GM18502 (cell line): ENCODE results near the gene CDC5L.

ENCODE experiments used
- ATAC-seq: cut with Tn5 transposase; IDR thresholded peaks from one replicate; pipeline ENCODE4 v1.9.1; 2021; ENCODE audit warnings: mild to moderate bottlenecking; ENCODE audit not compliant: unreplicated experiment, poor library complexity

CDC5L gene

DNA sequence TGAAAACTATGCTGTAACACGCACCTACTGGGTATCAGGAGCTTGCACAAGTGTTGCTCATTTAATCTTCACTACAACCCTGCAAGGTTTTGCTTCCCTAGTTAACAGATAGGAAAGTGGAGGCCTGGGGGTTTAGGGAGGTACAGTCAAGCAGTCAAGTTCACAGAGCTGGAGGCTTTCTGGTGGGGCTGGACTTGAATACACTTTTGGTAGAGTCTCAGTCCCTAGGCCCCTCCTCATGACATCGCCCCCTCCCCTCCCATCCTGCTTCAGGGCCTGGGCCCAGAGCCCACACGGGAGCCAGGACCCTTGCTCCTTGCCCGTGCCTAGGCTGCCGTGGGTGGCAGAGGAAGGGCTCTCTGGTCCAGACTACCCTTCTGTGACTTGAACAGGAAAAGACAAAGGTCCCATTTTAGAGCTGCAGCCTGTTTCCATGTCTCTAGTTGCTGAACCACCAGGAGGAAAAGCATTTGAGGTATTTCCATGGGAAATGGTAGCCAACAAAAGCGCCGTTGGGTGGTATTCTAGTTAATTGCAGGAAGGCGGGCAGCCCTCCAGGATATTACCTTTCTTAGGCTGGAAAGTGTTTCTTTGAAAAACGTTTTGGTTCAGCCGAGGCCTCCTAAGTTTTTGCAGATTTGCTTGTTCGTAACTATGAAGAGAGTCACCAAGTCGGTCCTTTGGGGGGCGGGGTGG, 84.9 kb downstream of the CDC5L start:
- ATAC-seq, result no peak

GRCh38 chr6:44473393-44474189, 86.1 kb downstream of the CDC5L start:
- no peak for ATAC-seq

DNA sequence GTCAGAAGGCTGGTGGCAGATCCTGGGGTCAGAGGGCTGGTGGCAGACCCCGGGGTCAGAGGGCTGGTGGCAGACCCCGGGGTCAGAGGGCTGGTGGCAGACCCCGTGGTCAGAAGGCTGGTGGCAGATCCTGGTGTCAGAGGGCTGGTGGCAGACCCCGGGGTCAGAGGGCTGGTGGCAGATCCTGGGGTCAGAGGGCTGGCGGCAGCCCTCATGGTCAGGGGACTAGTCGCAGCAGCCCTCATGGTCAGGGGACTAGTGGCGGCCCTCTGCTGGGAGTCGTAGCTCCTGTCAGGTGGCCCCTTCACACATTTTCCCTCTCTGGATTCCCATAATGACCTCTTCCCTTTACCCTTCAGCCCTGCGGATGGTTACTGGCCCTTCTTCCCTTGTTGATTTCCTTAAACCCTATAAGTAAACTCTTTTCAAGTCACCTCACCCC, 86.7 kb downstream of the CDC5L start:
- ATAC-seq, result no peak

- ATAC-seq, result no peak
These were observed 87.1 kb downstream of the CDC5L start for GRCh38 chr6:44474643-44475042.

GRCh38 chr6:44475417-44475778, 87.9 kb downstream of the CDC5L start:
- ATAC-seq, result no peak

DNA sequence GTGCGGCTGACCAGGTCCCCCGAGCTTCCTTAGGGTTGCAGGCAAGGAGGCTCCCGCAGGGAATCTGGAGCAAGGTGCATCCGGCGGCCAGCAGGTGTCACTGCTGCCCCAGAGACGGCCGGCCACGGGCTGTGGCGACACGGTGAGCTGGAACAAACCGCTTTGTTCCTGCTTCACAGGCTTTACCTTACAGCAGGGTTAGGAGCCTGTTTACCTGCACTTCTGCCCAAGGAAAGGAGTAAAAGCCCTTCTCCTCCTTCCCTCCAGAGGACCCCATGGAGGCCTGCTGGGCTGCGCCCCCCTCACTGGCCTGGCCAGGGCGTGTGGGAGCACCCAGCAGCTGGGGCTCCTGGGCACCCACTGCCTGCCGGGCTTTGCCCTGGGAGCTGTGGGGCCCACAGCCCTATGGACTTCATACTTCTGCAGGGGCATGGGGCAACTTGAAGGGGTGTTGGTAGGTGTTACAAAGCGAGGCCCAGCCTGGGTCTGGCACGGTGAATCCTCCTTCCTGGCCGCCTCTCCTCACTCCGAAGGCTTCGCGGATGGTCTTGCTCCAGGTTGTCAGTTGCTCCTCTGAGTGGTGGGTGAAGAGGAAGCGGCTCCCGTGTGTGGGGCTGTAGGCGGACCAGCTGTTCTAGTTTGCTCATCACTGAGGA, 88.4 kb downstream of the CDC5L start:
- peak; percentile 71 for ATAC-seq

DNA sequence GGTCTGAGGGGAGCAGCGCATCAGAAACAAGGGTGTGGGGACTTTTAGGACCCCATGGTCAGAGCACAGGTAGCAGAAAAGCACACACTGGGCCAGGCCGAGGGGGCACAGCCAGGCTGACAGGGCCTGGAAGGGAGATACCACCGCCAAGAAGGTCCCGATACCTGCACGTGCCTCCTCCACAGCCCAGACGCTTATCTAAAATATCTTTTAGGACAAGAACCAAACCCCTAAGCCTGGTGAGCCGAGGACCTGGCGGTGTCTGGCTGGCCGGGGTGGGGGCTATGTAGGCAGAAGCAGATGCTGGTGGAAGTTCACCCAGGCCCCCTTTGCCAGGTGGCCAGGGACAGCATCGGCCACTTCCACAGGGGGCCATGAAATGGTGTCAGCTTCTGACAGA, 89.3 kb downstream of the CDC5L start:
- ATAC-seq, result no peak

- no peak for ATAC-seq
These were observed 89.9 kb downstream of the CDC5L start for GRCh38 chr6:44477293-44477894.

DNA sequence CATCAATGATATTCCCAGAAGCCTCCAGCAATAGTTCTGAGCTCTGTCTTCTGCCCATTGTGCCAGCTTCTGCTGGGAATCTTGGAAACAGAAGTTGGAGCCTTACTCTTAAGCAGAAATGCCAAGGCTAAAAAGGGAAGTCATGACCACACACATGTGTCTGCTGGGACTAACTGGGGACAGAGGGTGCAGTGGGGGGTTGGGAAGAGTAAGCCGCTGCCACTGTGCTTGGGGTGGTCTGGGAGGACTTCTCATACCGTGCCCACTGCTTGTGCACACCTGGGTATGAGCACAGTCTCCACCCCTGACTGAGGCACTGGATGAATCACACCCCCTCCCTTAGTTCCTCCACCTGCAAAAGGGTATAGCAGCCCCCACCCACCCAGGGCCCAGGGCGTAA, 90.7 kb downstream of the CDC5L start:
- no peak for ATAC-seq

- ATAC-seq, result no peak
These were observed 91.2 kb downstream of the CDC5L start for GRCh38 chr6:44478591-44479254.

GRCh38 chr6:44480097-44480541, 92.6 kb downstream of the CDC5L start:
- no peak for ATAC-seq

GRCh38 chr6:44481056-44481455, 93.5 kb downstream of the CDC5L start:
- no peak for ATAC-seq

DNA sequence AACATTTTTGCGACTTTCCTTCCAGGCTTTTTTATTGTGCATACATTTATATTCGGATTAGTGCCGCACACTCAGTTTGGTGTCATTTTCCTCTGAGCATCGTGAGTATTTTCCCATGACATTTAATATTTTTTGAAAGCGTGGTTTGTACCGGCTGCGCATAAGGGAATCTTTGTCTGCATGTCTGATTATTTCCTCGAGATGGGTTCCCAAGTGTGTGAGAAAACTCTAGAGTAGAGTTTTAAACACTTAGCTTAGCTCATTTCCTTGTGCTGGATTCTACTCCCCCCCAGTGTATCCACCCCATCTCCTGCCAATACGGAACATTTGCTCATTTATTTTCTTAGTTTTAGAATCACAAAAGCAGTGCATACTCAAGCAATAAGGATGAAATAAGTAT, 94.3 kb downstream of the CDC5L start:
- ATAC-seq, result no peak

- no peak for ATAC-seq
These were observed 98.3 kb downstream of the CDC5L start for GRCh38 chr6:44485601-44486401.

DNA sequence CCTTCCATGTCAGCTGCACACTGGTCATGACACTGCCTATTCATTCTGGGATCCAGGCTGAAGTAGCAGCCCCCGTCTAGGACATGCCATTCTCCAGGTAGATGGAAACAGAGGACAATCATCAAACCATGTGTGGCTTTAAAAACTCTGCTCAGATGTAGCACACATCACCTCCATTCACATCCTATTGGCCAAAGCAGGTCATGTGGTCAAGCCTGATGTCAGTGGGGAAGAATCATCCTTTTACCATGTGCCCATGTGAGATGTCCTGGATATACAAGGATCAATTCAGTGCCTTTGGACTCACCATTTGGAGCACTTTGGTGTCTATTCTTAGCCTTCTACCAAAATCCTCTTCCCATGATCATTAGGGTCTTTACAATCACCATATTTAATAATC, 99.5 kb downstream of the CDC5L start:
- no peak for ATAC-seq

- no peak for ATAC-seq
These were observed 100.1 kb downstream of the CDC5L start for GRCh38 chr6:44487586-44487985.

DNA sequence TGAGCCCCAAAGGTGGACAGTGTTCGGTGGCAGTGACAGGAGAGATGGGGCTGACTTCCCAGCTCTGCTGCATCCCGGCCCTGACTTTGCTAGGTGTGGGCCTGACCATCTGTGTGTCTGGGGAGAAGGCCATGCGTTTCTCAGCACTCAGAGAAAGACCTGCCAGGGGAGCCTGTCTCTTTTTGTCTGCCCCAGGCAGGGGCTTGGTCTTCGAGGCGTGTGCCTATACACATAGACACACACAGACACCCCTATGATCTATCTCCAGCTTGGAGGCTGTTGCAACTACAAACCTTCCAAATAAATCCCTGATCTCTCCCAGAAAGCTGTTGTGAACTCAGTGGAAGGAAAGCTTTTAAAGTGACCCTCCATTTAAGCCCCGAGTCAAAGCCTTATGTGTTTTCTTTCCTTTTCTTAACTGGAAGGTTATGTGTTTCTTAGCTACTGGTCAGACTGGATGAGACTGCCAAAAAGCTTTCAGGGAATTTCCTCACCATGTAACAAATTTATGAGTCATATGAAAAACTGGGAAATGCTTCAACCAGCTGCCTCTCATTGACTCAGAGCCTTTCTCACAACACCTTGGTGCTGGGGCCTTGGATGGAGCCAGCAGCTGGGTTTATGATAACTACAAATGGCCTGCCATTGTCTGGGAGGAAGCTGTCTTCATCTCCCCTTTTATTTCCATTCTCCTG, 102.6 kb downstream of the CDC5L start:
- ATAC-seq, result no peak

GRCh38 chr6:44493132-44493531, 105.6 kb downstream of the CDC5L start:
- no peak for ATAC-seq

- ATAC-seq, result no peak
These were observed 106.1 kb downstream of the CDC5L start for GRCh38 chr6:44493593-44493992.
